Coronary artery (tissue), 2 donors: ENCODE data around the gene TRAPPC2B.

ENCODE experiments used
- DNase-seq: peaks from one replicate; pipeline ENCODE4 v3.0.0-alpha.2; 2017; ENCODE audit warnings: low spot score
- H3K27ac ChIP-seq, 2 donors: fragments of 200-600 bp; sonication (generic); one replicate each; pipeline ENCODE4 v1.5.1; 2016 to 2019
- H3K4me3 ChIP-seq: fragments of 200-600 bp; sonication (generic); 2 replicates; pipeline ENCODE4 v1.5.1; 2016; ENCODE audit warnings: mild to moderate bottlenecking, moderate library complexity
- CTCF ChIP-seq: fragments of 200-600 bp; sonication (generic); IDR thresholded peaks from one replicate; pipeline ENCODE4 v1.5.1; 2019; ENCODE audit warnings: antibody characterized with exemption

Gene TRAPPC2B

GRCh38 chr19:57406516-57407123 is 43.3 kb downstream of the TRAPPC2B start:
- Histone ChIP-seq H3K4me3 (no peak overlapping the region), H3K27ac (no peak overlapping the region)
- TF ChIP-seq CTCF = peak; percentile 20
- DNase-seq = no peak

- DNase-seq = peak; percentile 93
- no peak for TF ChIP-seq CTCF
- Histone ChIP-seq H3K27ac (peak within 1 kb of the TSS; percentile 55 to 65), H3K4me3 (peak within 1 kb of the TSS; percentile 86)
These were observed 47.7 kb downstream of the TRAPPC2B start, which contains the start of gene ZNF17 for GRCh38 chr19:57410877-57411671. Gene ZNF17, plus strand, starts transcription at chr19:57411161. Its CDS starts 2,455 bp downstream, at chr19:57413616.
